ENCODE results near the gene AKR1B1. TPM values are rescaled to one million over a fixed set of nuclear protein-coding genes. Genes with fewer than 3 reads are reported as not detected.

Gene AKR1B1
- total and polyA plus RNA-seq, 2 donors (not counting 3 experiments of a cell fraction or from before 2014, with no cell fraction given), result 159 to 193 TPM

DNA sequence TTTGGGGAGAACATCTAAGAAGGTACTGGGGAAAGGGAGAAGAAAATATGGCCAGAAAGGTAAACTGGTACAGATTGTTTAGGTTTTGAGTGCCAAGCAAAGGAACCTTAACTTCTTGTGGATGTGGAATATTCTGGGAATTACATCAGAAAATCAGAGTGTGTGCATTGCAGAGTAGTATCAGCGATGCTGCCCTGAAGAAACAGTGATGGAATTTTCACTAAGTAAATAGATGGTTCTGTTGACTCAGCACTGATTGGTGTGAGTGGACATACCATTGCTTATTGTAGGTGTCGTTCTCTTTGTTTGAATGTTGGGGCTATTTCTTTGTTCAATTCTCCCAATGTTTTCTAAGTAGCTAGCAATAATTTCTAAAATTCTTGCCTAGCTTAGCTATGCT, 24.4 kb upstream of the AKR1B1 start:
- H3K9ac ChIP-seq (replicated peaks; ENCODE audit: extremely low read depth, insufficient read depth, low read length), result no peak overlapping the region
- no peaks in the 10 kb centered on the region for H3K9me1 ChIP-seq (replicated peaks; ENCODE audit: control insufficient read depth, extremely low read depth, insufficient read depth, low read length)
- no peak overlapping the region for H3K27ac ChIP-seq (ENCODE audit: insufficient read depth, low read depth, low read length)
- ChIA-PET POLR2A (no interaction called here), CTCF (interaction anchor here (1.1 kb wide), 1 partner anchor 15 kb away, joined by 3 read pairs; no protein-coding TSS in a partner anchor)
- H3K79me2 ChIP-seq (ENCODE audit: control insufficient read depth, insufficient read depth, low read length), result no peaks in the 10 kb centered on the region
- no peak for FAIRE-seq
- peaks cover 16% of the 10 kb centered on the region for H3K4me1 ChIP-seq (ENCODE audit: control insufficient read depth, extremely low read depth, insufficient read depth, low read length)
- TF ChIP-seq, protein P1, sequence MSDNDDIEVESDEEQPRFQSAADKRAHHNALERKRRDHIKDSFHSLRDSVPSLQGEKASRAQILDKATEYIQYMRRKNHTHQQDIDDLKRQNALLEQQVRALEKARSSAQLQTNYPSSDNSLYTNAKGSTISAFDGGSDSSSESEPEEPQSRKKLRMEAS (IDR thresholded peaks at IDR 0.05; ENCODE audit: insufficient read depth, insufficient read length), result no peak
- TF ChIP-seq MYC (IDR thresholded peaks at IDR 0.05; ENCODE audit: low read depth, low read length), result no peak
- TF ChIP-seq FOS (IDR thresholded peaks at IDR 0.05; ENCODE audit: borderline replicate concordance, insufficient read depth, low read length), result no peak
- no peak for TF ChIP-seq EZH2 (IDR thresholded peaks at IDR 0.05; ENCODE audit: borderline replicate concordance, low read depth, low read length, severe bottlenecking)
- no peak for TF ChIP-seq POLR2AphosphoS5 (IDR thresholded peaks at IDR 0.05; ENCODE audit: insufficient read depth, low read depth, low read length)
- no peak for TF ChIP-seq GATA2 (IDR thresholded peaks at IDR 0.05; ENCODE audit: insufficient read depth, insufficient read length, low read depth, low read length)
- no peak for TF ChIP-seq POLR2A (IDR thresholded peaks at IDR 0.05; ENCODE audit: low read depth, low read length)
- no peak for TF ChIP-seq JUN (IDR thresholded peaks at IDR 0.05; ENCODE audit: borderline replicate concordance, insufficient read depth, insufficient read length, low read depth)
- TF ChIP-seq, protein P2, sequence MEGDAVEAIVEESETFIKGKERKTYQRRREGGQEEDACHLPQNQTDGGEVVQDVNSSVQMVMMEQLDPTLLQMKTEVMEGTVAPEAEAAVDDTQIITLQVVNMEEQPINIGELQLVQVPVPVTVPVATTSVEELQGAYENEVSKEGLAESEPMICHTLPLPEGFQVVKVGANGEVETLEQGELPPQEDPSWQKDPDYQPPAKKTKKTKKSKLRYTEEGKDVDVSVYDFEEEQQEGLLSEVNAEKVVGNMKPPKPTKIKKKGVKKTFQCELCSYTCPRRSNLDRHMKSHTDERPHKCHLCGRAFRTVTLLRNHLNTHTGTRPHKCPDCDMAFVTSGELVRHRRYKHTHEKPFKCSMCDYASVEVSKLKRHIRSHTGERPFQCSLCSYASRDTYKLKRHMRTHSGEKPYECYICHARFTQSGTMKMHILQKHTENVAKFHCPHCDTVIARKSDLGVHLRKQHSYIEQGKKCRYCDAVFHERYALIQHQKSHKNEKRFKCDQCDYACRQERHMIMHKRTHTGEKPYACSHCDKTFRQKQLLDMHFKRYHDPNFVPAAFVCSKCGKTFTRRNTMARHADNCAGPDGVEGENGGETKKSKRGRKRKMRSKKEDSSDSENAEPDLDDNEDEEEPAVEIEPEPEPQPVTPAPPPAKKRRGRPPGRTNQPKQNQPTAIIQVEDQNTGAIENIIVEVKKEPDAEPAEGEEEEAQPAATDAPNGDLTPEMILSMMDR (IDR thresholded peaks at IDR 0.05; ENCODE audit: extremely low read depth in 1 of 2, insufficient read depth in 1 of 2, low read depth in 1 of 2, low read length in 2 of 2), result no peak
- H3K9me3 ChIP-seq (replicated peaks; ENCODE audit: control insufficient read depth, insufficient read depth, low read length), result no peaks in the 10 kb centered on the region
- no peaks in the 10 kb centered on the region for H4K20me1 ChIP-seq (replicated peaks; ENCODE audit: control insufficient read depth, extremely low read depth, insufficient read depth, low read length)
- dilution Hi-C loops (cut with MboI; ENCODE audit: extremely low pct_ligation_motif_present, low sequenced_read_pairs) (no loop called here), intact Hi-C loops (cut with micrococcal nuclease) (no loop called here)
- no peaks in the 10 kb centered on the region for H3K36me3 ChIP-seq (ENCODE audit: control insufficient read depth in 2 of 2, extremely low read depth in 1 of 2, insufficient read depth in 2 of 2, low read length in 2 of 2)
- no peak for DNase-seq (ENCODE audit: low read depth, low spot score)
- no TSS peak for BruUV-seq (replicated peaks)
- H3K4me3 ChIP-seq (replicated peaks in 1 of 3; ENCODE audit: insufficient read depth in 1 of 3, low read depth in 1 of 3, low read length in 3 of 3), result no peak overlapping the region
- no peak overlapping the region for H3K4me2 ChIP-seq (ENCODE audit: insufficient read depth, low read length)
- H3K27me3 ChIP-seq (ENCODE audit: control insufficient read depth in 2 of 2, insufficient read depth in 2 of 2, low read length in 2 of 2), result no peaks in the 10 kb centered on the region
- H2AFZ ChIP-seq (ENCODE audit: low read depth, low read length), result no peak overlapping the region

Measured in endothelial cell of umbilical vein (primary cell).